Pancreas (tissue), 10 donors: ENCODE data around the gene RIPOR2. TPM values are rescaled to one million over a fixed set of nuclear protein-coding genes. Genes with fewer than 3 reads are reported as not detected.

ENCODE experiments used
- ATAC-seq, 4 donors: fragments of 200-7000 bp; cut with Tn5 transposase; one replicate each; pipeline versions ENCODE4 v1.8.0 to v1.9.1; 2020; ENCODE audit warnings: mild to moderate bottlenecking in 4 of 4, moderate library complexity in 4 of 4
- DNase-seq, 6 donors: peaks; one replicate each; pipeline ENCODE4 v3.0.0-alpha.2; 2020
- FAIRE-seq: peaks from 2 replicates; lab custom pipeline; 2012; peaks lifted over from hg19 to GRCh38; lab: Jason Lieb, UNC
- H3K27ac ChIP-seq, 4 donors: fragments of 200-600 bp; sonication (generic); 1 replicate in 3 of 4; 2 replicates in 1 of 4; pipeline versions ENCODE4 v1.5.0 to v1.8.0; 2020
- H3K27me3 ChIP-seq, 4 donors: fragments of 200-600 bp; one replicate each; pipeline ENCODE4 v1.8.0; 2021
- H3K36me3 ChIP-seq, 3 donors: fragments of 200-600 bp; sonication (generic) in 1 of 3; one replicate each; pipeline versions ENCODE4 v1.5.0 to v1.8.0; 2020 to 2021
- H3K4me1 ChIP-seq, 3 donors: fragments of 200-600 bp; one replicate each; pipeline ENCODE4 v1.8.0; 2021
- H3K4me3 ChIP-seq, 4 donors: fragments of 200-600 bp; sonication (generic) in 2 of 4; one replicate each; pipeline versions ENCODE4 v1.5.0 to v1.8.0; 2020 to 2021
- H3K9me3 ChIP-seq, 4 donors: fragments of 200-600 bp; one replicate each; pipeline ENCODE4 v1.8.0; 2021
- CTCF ChIP-seq, 4 donors: fragments of 200-600 bp; sonication (generic) in 3 of 4; IDR thresholded peaks; one replicate each; pipeline versions ENCODE4 v1.5.0 to v1.8.0; 2021; ENCODE audit warnings: antibody characterized with exemption in 4 of 4
- WGBS, 2 donors: extraction: QIAGEN DNeasy Blood & Tissue Kit; methylation state at CpG; one replicate each; pipeline ENCODE4 v1.1.7; 2013; 5-methylcytosine and 5-hydroxymethylcytosine counted together
- intact Hi-C, 3 donors: fragments of 100-400 bp; cut with DNase I; formaldehyde crosslinking; loops; one replicate each; pipeline versions ENCODE4 v1.11.1 to v1.14.2; 2022
- polyA plus RNA-seq, 2 donors: library from polyadenylated mRNA; stranded (reverse); fragments of 200-250 nt; gene quantifications; one replicate each; pipeline ENCODE4 v1.2.3, GENCODE V29; 2013
- total RNA-seq, 6 donors: library from RNA; stranded (reverse); fragmentation: NEBNext Ultra II Directional in 4 of 6; extraction: Animal tissue kit (Norgen Biotek cat#: 25700) in 4 of 6; gene quantifications; one replicate each; pipeline versions ENCODE4 v1.2.1 to v1.2.4, GENCODE V29; 2021 to 2023
- donor health status: healthy with polysubstance abuse.
- donor health status: DM: no; HTN: no; CAD: no; lungs with moderate emphysema.
- donor health status: DM: no; HTN: no; CAD: no.
- donor health status: control.
- donor health status: control.
- donor health status: Bipolar disorder and iron deficiency.
- donor health status: DM: yes; HTN: yes; CAD: no.
- donor health status: DM: no; HTN: no; CAD: no.
- donor health status: DM: no; HTN: no; CAD: no.
- donor health status: DM: yes; HTN: yes; CAD: no.

Gene RIPOR2
- total and polyA plus RNA-seq, 8 donors: 0.28 to 3.7 (median 1.00) TPM

GRCh38 chr6:24922170-24922569, 13.6 kb downstream of the RIPOR2 start:
- no peak overlapping the region for H3K4me3 ChIP-seq

GRCh38 chr6:24920136-24920535, 15.6 kb downstream of the RIPOR2 start:
- ATAC-seq (no peak), FAIRE-seq (no peak), DNase-seq (no peak)
- H3K4me3 ChIP-seq: no peak overlapping the region
- no peak for TF ChIP-seq CTCF (IDR thresholded peaks at IDR 0.05)
- H3K9me3 ChIP-seq: no peaks in the 10 kb centered on the region
- H3K36me3 ChIP-seq: no peaks in the 10 kb centered on the region
- peaks cover 0 to 5% (median 0%) of the 10 kb centered on the region in 4 donors for H3K27me3 ChIP-seq
- no peaks in the 10 kb centered on the region for H3K4me1 ChIP-seq
- H3K27ac ChIP-seq: no peak overlapping the region
- intact Hi-C loops: no loop called here

More at GRCh38 chr6:24922170-24922569, 13.6 kb downstream of the RIPOR2 start:
- ATAC-seq: peak in 1 of 4 donors; percentile 17
- TF ChIP-seq CTCF (IDR thresholded peaks at IDR 0.05): no peak
- Histone ChIP-seq H3K27ac (no peak overlapping the region), H3K9me3 (no peaks in the 10 kb centered on the region), H3K4me1 (no peaks in the 10 kb centered on the region), H3K36me3 (no peaks in the 10 kb centered on the region), H3K27me3 (no peaks in the 10 kb centered on the region)
- intact Hi-C loops: no loop called here
- no peak for FAIRE-seq
- DNase-seq: no peak
- WGBS, 2 donors: 87 to 94% methylated on average over 4 of the region's 4 CpGs

GRCh38 chr6:24919056-24919892, 16.5 kb downstream of the RIPOR2 start:
- Histone ChIP-seq H3K4me1 (no peaks in the 10 kb centered on the region), H3K4me3 (no peak overlapping the region), H3K27me3 (peaks cover 0 to 5% (median 0%) of the 10 kb centered on the region in 4 donors), H3K36me3 (no peaks in the 10 kb centered on the region), H3K27ac (no peak overlapping the region), H3K9me3 (no peaks in the 10 kb centered on the region)
- intact Hi-C loops: no loop called here
- TF ChIP-seq CTCF (IDR thresholded peaks at IDR 0.05): no peak
- WGBS, 2 donors: 67 to 76% methylated on average over 12 of the region's 12 CpGs
- ATAC-seq (no peak), FAIRE-seq (no peak), DNase-seq (no peak)

GRCh38 chr6:24918641-24919055, 17.1 kb downstream of the RIPOR2 start:
- no peak for FAIRE-seq
- peaks cover 0 to 5% (median 0%) of the 10 kb centered on the region in 4 donors for H3K27me3 ChIP-seq
- H3K4me3 ChIP-seq: no peak overlapping the region
- intact Hi-C loops: no loop called here
- no peak for ATAC-seq
- TF ChIP-seq CTCF (IDR thresholded peaks at IDR 0.05): no peak
- no peaks in the 10 kb centered on the region for H3K4me1 ChIP-seq
- no peaks in the 10 kb centered on the region for H3K9me3 ChIP-seq
- no peaks in the 10 kb centered on the region for H3K36me3 ChIP-seq
- no peak overlapping the region for H3K27ac ChIP-seq
- DNase-seq: no peak
- 76 to 90% methylated on average over 1 of the region's 1 CpG for WGBS, 2 donors

- Histone ChIP-seq H3K27ac (no peak overlapping the region), H3K36me3 (no peaks in the 10 kb centered on the region), H3K4me3 (no peak overlapping the region), H3K9me3 (no peaks in the 10 kb centered on the region), H3K4me1 (peaks cover 1 to 3% (median 3%) of the 10 kb centered on the region in 3 donors), H3K27me3 (peaks cover 0 to 13% (median 0%) of the 10 kb centered on the region in 4 donors)
- intact Hi-C loops: no loop called here
- ATAC-seq (no peak), FAIRE-seq (no peak), DNase-seq (no peak)
- TF ChIP-seq CTCF (IDR thresholded peaks at IDR 0.05): no peak
- 84 to 91% methylated on average over 5 of the region's 5 CpGs for WGBS, 2 donors
Measured at GRCh38 chr6:24916496-24916895, 19.3 kb downstream of the RIPOR2 start.
